Measurements from ENCODE around the gene CERS6.

Gene CERS6

GRCh38 chr2:168796090-168796577, 340.1 kb downstream of the CERS6 start:
- no peak for DNase-seq (ENCODE audit: low read depth)
- H3K4me3 ChIP-seq (ENCODE audit: low read depth, low read length), result no peak overlapping the region
- TF ChIP-seq MYC (IDR thresholded peaks at IDR 0.05; ENCODE audit: low read depth, low read length) (no peak), MAX (IDR thresholded peaks at IDR 0.05; ENCODE audit: low read depth, low read length) (no peak), CTCF (IDR thresholded peaks at IDR 0.05; ENCODE audit: low read depth, low read length) (no peak), POLR2A (IDR thresholded peaks at IDR 0.05; ENCODE audit: extremely low read depth, insufficient read length) (no peak)

- H3K4me3 ChIP-seq (ENCODE audit: low read depth, low read length), result no peak overlapping the region
- no peak for TF ChIP-seq MYC (IDR thresholded peaks at IDR 0.05; ENCODE audit: low read depth, low read length)
- TF ChIP-seq CTCF (IDR thresholded peaks at IDR 0.05; ENCODE audit: low read depth, low read length), result no peak
- no peak for TF ChIP-seq MAX (IDR thresholded peaks at IDR 0.05; ENCODE audit: low read depth, low read length)
- no peak for TF ChIP-seq POLR2A (IDR thresholded peaks at IDR 0.05; ENCODE audit: extremely low read depth, insufficient read length)
- peak; percentile 46 for DNase-seq (ENCODE audit: low read depth)
Measured at GRCh38 chr2:168796583-168797285, 340.7 kb downstream of the CERS6 start.

- no peak overlapping the region for H3K4me3 ChIP-seq (ENCODE audit: low read depth, low read length)
- no peak for TF ChIP-seq CTCF (IDR thresholded peaks at IDR 0.05; ENCODE audit: low read depth, low read length)
- no peak for TF ChIP-seq MYC (IDR thresholded peaks at IDR 0.05; ENCODE audit: low read depth, low read length)
- TF ChIP-seq POLR2A (IDR thresholded peaks at IDR 0.05; ENCODE audit: extremely low read depth, insufficient read length), result no peak
- no peak for TF ChIP-seq MAX (IDR thresholded peaks at IDR 0.05; ENCODE audit: low read depth, low read length)
- no peak for DNase-seq (ENCODE audit: low read depth)
Measured at GRCh38 chr2:168797286-168797655, 341.2 kb downstream of the CERS6 start.

GRCh38 chr2:168798076-168798887, 342.2 kb downstream of the CERS6 start:
- TF ChIP-seq POLR2A (IDR thresholded peaks at IDR 0.05; ENCODE audit: extremely low read depth, insufficient read length) (no peak), MAX (IDR thresholded peaks at IDR 0.05; ENCODE audit: low read depth, low read length) (no peak), CTCF (IDR thresholded peaks at IDR 0.05; ENCODE audit: low read depth, low read length) (no peak), MYC (IDR thresholded peaks at IDR 0.05; ENCODE audit: low read depth, low read length) (no peak)
- no peak overlapping the region for H3K4me3 ChIP-seq (ENCODE audit: low read depth, low read length)
- no peak for DNase-seq (ENCODE audit: low read depth)

GRCh38 chr2:168798888-168799410, 342.9 kb downstream of the CERS6 start:
- no peak for DNase-seq (ENCODE audit: low read depth)
- no peak overlapping the region for H3K4me3 ChIP-seq (ENCODE audit: low read depth, low read length)
- no peak for TF ChIP-seq MYC (IDR thresholded peaks at IDR 0.05; ENCODE audit: low read depth, low read length)
- TF ChIP-seq MAX (IDR thresholded peaks at IDR 0.05; ENCODE audit: low read depth, low read length), result no peak
- no peak for TF ChIP-seq CTCF (IDR thresholded peaks at IDR 0.05; ENCODE audit: low read depth, low read length)
- TF ChIP-seq POLR2A (IDR thresholded peaks at IDR 0.05; ENCODE audit: extremely low read depth, insufficient read length), result no peak
